OCI-LY3 (cell line): Measurements from ENCODE around the gene C5.

Experiments
- CTCF ChIP-seq: fragments of 200-600, 300-600 bp; sonication (generic); IDR thresholded peaks from 2 replicates; pipeline ENCODE4 v1.5.1; 2014; ENCODE audit warnings: antibody characterized with exemption, low read length, low read depth
- EZH2phosphoT487 ChIP-seq: fragments of 200-600 bp; shearing (Covaris generic); IDR thresholded peaks from 2 replicates; pipeline ENCODE4 v1.6.1; 2018; ENCODE audit warnings: antibody characterized with exemption, mixed run types, low read depth

DNA sequence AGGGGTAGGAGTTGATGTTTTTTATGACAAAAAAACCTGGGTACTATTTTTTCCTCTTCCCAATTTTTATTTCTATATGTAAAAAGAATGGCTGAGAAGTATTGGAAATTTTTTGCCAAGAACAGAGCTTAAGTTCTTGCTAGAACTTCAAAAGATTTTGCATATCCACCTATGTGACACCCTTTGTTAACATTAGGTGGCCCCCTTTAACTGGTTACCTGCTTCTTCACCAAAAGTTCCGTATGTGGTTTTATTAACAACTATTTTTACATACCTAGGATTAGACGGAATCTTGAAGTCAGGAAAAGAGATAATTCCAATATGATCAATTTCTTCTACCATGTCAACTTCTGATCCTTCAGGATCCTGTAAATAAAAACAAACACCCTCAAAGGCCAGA lies 15.5 kb downstream of the C5 start:
- TF ChIP-seq CTCF: peak; percentile 43
- no peak for TF ChIP-seq EZH2phosphoT487
